ENCODE results near the gene SIPA1L3. TPM values are rescaled to one million over a fixed set of nuclear protein-coding genes. Genes with fewer than 3 reads are reported as not detected.

SIPA1L3 gene
- total RNA-seq, 1 donor from 2014 or later, result 26.9 TPM

- TF ChIP-seq CTCF (IDR thresholded peaks at IDR 0.05; ENCODE audit: insufficient read depth, low read depth, low read length), result no peak
- TF ChIP-seq EZH2 (IDR thresholded peaks at IDR 0.05; ENCODE audit: insufficient read depth, low read length), result no peak
- peaks cover 2% of the 10 kb centered on the region for H3K9me3 Mint-ChIP-seq (ENCODE audit: unreplicated experiment)
- Histone ChIP-seq H2AFZ (ENCODE audit: low read depth, low read length) (no peak overlapping the region), H4K20me1 (ENCODE audit: insufficient read depth, low read length) (peaks cover 8% of the 10 kb centered on the region), H3K27me3 (ENCODE audit: insufficient read depth, low read length) (no peaks in the 10 kb centered on the region), H3K9ac (ENCODE audit: low read length) (no peak overlapping the region), H3K36me3 (ENCODE audit: insufficient read depth, low read length) (peaks cover 15% of the 10 kb centered on the region), H3K27ac (ENCODE audit: low read depth, low read length) (no peak overlapping the region), H3K4me2 (ENCODE audit: low read length) (no peak overlapping the region), H3K4me3 (ENCODE audit: insufficient read depth, low read depth, low read length) (no peak overlapping the region), H3K9me3 (ENCODE audit: insufficient read depth, low read depth, low read length) (no peaks in the 10 kb centered on the region), H3K79me2 (ENCODE audit: insufficient read depth, low read length) (no peaks in the 10 kb centered on the region), H3K4me1 (ENCODE audit: insufficient read depth, low read length) (no peaks in the 10 kb centered on the region)
- no peak for DNase-seq (ENCODE audit: low read depth)
- H3K27me3 Mint-ChIP-seq (ENCODE audit: low read depth, unreplicated experiment), result peaks cover 2% of the 10 kb centered on the region
- no peak overlapping the region for H3K4me3 Mint-ChIP-seq (ENCODE audit: unreplicated experiment)
- no peak for FAIRE-seq
- no peak overlapping the region for H3K27ac Mint-ChIP-seq (ENCODE audit: unreplicated experiment)
- H3K36me3 Mint-ChIP-seq (ENCODE audit: low read depth, unreplicated experiment), result peaks cover 11% of the 10 kb centered on the region
- H3K4me1 Mint-ChIP-seq (ENCODE audit: low read depth, unreplicated experiment), result no peaks in the 10 kb centered on the region
These were observed 292.3 kb downstream of the SIPA1L3 start for GRCh38 chr19:38199340-38199739.

- no peak overlapping the region for H2AFZ ChIP-seq (ENCODE audit: low read depth, low read length)
- no peak for DNase-seq (ENCODE audit: low read depth)
- no peak overlapping the region for H3K27ac Mint-ChIP-seq (ENCODE audit: unreplicated experiment)
- no peaks in the 10 kb centered on the region for H3K79me2 ChIP-seq (ENCODE audit: insufficient read depth, low read length)
- no peaks in the 10 kb centered on the region for H3K9me3 ChIP-seq (ENCODE audit: insufficient read depth, low read depth, low read length)
- no peak for TF ChIP-seq CTCF (IDR thresholded peaks at IDR 0.05; ENCODE audit: insufficient read depth, low read depth, low read length)
- TF ChIP-seq EZH2 (IDR thresholded peaks at IDR 0.05; ENCODE audit: insufficient read depth, low read length), result no peak
- H3K9me3 Mint-ChIP-seq (ENCODE audit: unreplicated experiment), result peaks cover 2% of the 10 kb centered on the region
- H3K9ac ChIP-seq (ENCODE audit: low read length), result no peak overlapping the region
- H3K4me1 Mint-ChIP-seq (ENCODE audit: low read depth, unreplicated experiment), result no peaks in the 10 kb centered on the region
- no peak overlapping the region for H3K4me3 ChIP-seq (ENCODE audit: insufficient read depth, low read depth, low read length)
- no peak overlapping the region for H3K27ac ChIP-seq (ENCODE audit: low read depth, low read length)
- peaks cover 14% of the 10 kb centered on the region for H3K36me3 ChIP-seq (ENCODE audit: insufficient read depth, low read length)
- no peak overlapping the region for H3K4me3 Mint-ChIP-seq (ENCODE audit: unreplicated experiment)
- FAIRE-seq, result no peak
- H3K27me3 ChIP-seq (ENCODE audit: insufficient read depth, low read length), result no peaks in the 10 kb centered on the region
- H3K36me3 Mint-ChIP-seq (ENCODE audit: low read depth, unreplicated experiment), result peaks cover 5% of the 10 kb centered on the region
- no peaks in the 10 kb centered on the region for H3K4me1 ChIP-seq (ENCODE audit: insufficient read depth, low read length)
- H3K4me2 ChIP-seq (ENCODE audit: low read length), result no peak overlapping the region
- peaks cover 1% of the 10 kb centered on the region for H4K20me1 ChIP-seq (ENCODE audit: insufficient read depth, low read length)
- peaks cover 2% of the 10 kb centered on the region for H3K27me3 Mint-ChIP-seq (ENCODE audit: low read depth, unreplicated experiment)
These were observed 294.7 kb downstream of the SIPA1L3 start for GRCh38 chr19:38201731-38202130.

- no peak for TF ChIP-seq EZH2 (IDR thresholded peaks at IDR 0.05; ENCODE audit: insufficient read depth, low read length)
- TF ChIP-seq CTCF (IDR thresholded peaks at IDR 0.05; ENCODE audit: insufficient read depth, low read depth, low read length), result no peak
- H3K4me1 Mint-ChIP-seq (ENCODE audit: low read depth, unreplicated experiment), result no peaks in the 10 kb centered on the region
- H3K4me3 Mint-ChIP-seq (ENCODE audit: unreplicated experiment), result no peak overlapping the region
- H3K27me3 Mint-ChIP-seq (ENCODE audit: low read depth, unreplicated experiment), result peaks cover 2% of the 10 kb centered on the region
- Histone ChIP-seq H3K9me3 (ENCODE audit: insufficient read depth, low read depth, low read length) (no peaks in the 10 kb centered on the region), H3K27ac (ENCODE audit: low read depth, low read length) (no peak overlapping the region), H3K79me2 (ENCODE audit: insufficient read depth, low read length) (no peaks in the 10 kb centered on the region), H3K36me3 (ENCODE audit: insufficient read depth, low read length) (peaks cover 13% of the 10 kb centered on the region), H3K4me1 (ENCODE audit: insufficient read depth, low read length) (no peaks in the 10 kb centered on the region), H3K9ac (ENCODE audit: low read length) (no peak overlapping the region), H2AFZ (ENCODE audit: low read depth, low read length) (no peak overlapping the region), H3K4me2 (ENCODE audit: low read length) (no peak overlapping the region), H3K4me3 (ENCODE audit: insufficient read depth, low read depth, low read length) (no peak overlapping the region), H4K20me1 (ENCODE audit: insufficient read depth, low read length) (no peaks in the 10 kb centered on the region), H3K27me3 (ENCODE audit: insufficient read depth, low read length) (no peaks in the 10 kb centered on the region)
- H3K9me3 Mint-ChIP-seq (ENCODE audit: unreplicated experiment), result peaks cover 2% of the 10 kb centered on the region
- H3K27ac Mint-ChIP-seq (ENCODE audit: unreplicated experiment), result no peak overlapping the region
- peaks cover 5% of the 10 kb centered on the region for H3K36me3 Mint-ChIP-seq (ENCODE audit: low read depth, unreplicated experiment)
- FAIRE-seq (no peak), DNase-seq (ENCODE audit: low read depth) (no peak)
These were observed 295.5 kb downstream of the SIPA1L3 start for GRCh38 chr19:38202504-38202903.
